GM13977 (cell line): ENCODE data around the gene DMD.
A peak's percentile ranks its signal among the peaks of the same experiment; 100 is the strongest.

Experiments used
- DNase-seq: peaks from one replicate; pipeline ENCODE4 v3.0.0; 2012; ENCODE audit warnings: low spot score
- in situ Hi-C: fragments of 300-500 bp; cut with MboI; formaldehyde crosslinking; loops from one replicate; pipeline ENCODE4 v1.12.0; 2022; ENCODE audit warnings: low sequenced_read_pairs, low pct_unique_long_range_greater_than_20kb, mixed read lengths, inconsistent platforms; ENCODE audit not compliant: unreplicated experiment
- TF ChIP-seq, protein P1 (sequence below): IDR thresholded peaks from 2 replicates; pipeline ENCODE4 v1.5.1; 2012; ENCODE audit warnings: mild to moderate bottlenecking, control low read depth; ENCODE audit not compliant: insufficient read depth; ENCODE audit errors: extremely low read depth, missing control alignments

Gene DMD

DNA sequence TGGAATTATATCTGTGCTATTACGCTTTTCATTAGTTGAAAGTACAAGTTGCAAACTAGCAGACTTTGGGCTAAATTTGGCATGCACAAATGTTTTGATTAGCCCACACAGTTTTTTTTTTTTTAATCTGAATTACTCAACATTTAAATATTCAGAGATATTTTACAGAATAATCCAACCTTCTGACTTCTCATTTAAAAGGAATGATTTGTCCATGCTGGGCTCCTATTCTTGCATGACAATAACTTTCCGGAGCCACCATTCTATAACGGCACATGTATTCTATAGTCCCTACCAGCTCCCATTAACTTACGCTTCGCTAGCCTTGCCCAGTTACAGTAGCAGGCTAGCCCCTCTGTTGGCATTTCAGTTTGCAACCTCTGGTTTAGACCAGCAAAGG is 1920.2 kb downstream of the DMD start:
- in situ Hi-C loops, result loop anchor here (10.0 to 25.0 kb wide), 2 partner anchors 256 to 371 kb away; no protein-coding TSS in a partner anchor
- no peak for DNase-seq
- TF ChIP-seq, protein P1, sequence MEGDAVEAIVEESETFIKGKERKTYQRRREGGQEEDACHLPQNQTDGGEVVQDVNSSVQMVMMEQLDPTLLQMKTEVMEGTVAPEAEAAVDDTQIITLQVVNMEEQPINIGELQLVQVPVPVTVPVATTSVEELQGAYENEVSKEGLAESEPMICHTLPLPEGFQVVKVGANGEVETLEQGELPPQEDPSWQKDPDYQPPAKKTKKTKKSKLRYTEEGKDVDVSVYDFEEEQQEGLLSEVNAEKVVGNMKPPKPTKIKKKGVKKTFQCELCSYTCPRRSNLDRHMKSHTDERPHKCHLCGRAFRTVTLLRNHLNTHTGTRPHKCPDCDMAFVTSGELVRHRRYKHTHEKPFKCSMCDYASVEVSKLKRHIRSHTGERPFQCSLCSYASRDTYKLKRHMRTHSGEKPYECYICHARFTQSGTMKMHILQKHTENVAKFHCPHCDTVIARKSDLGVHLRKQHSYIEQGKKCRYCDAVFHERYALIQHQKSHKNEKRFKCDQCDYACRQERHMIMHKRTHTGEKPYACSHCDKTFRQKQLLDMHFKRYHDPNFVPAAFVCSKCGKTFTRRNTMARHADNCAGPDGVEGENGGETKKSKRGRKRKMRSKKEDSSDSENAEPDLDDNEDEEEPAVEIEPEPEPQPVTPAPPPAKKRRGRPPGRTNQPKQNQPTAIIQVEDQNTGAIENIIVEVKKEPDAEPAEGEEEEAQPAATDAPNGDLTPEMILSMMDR, result no peak

DNA sequence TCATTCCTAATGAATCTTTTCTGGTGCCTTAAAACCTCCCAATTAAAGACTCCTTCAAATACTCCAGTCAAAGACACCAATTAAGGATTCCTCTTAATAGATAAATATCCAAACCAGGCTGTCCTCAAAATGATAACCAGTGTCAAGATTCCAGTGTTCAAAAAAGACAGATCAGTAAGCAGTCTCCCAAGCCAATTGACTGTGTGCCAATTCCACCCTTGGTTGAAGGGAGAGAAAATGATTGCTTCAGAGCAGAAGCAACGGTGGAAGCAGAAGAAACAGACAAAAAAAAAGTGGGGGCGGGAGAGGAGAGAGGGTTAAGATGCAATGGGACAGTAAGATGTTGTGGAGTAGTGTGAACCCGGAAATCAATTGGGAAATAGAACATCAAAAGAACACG is 1923.5 kb downstream of the DMD start:
- no peak for DNase-seq
- in situ Hi-C loops, result loop anchor here (25.0 kb wide), 1 partner anchor 374 kb away; no protein-coding TSS in a partner anchor
- TF ChIP-seq, protein P1, result no peak

DNA sequence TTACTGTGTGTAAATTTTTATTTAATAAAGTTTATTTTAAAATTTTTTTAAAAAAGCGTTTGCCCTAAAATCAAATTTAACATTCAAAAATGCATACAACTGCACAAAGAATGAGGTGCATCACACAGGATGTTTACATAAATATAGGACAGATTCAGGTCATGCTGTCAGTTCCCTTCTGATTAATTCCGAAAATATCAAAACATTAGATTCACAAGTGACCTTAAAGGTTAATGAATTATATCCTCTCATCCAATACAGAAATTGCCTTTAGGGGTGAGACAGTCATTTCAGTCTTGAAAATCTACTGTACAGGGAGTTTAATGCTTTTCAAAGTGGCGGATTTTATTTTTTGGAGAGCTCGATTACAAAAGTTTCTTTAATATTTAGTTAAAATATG is 1930.8 kb downstream of the DMD start:
- in situ Hi-C loops, result loop anchor here (25.0 kb wide), 1 partner anchor 382 kb away; no protein-coding TSS in a partner anchor
- TF ChIP-seq, protein P1, result no peak
- no peak for DNase-seq

DNA sequence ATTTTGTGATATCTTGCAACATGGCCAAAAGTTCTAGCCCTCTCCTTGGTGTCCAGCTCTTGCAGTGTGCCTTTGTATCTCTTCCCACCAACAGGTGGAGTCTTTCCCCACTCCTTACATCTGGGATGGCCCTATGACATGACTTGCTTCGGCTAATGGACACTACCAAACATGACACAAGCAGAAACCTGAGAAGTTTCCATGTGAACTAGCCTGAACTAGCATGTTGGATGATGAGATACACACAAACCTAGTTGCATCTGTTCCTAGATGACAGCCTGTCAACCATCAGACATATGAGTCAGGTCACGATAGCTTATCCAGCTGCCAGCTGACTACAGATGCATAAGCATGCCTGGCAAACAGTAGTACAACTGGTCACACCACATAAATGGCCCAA is 1932.0 kb downstream of the DMD start:
- DNase-seq, result no peak
- in situ Hi-C loops, result loop anchor here (25.0 kb wide), 1 partner anchor 383 kb away; no protein-coding TSS in a partner anchor
- TF ChIP-seq, protein P1, result peak; percentile 30

DNA sequence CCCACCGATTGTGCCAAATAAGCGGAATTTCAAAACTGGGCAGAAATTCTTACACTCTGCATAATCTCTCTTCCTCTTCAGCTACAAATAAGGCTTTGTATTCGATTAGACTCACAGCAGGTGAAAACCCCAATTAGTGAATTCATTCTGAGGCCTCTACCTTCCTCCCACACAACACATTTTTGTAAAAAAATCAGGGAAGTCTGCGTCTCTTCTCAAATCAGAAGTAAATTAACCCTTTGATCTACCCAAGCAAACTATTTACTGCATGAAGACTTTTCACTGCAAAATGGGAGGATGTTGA is 1938.9 kb downstream of the DMD start:
- DNase-seq, result no peak
- in situ Hi-C loops, result no loop called here
- TF ChIP-seq, protein P1, result no peak

DNA sequence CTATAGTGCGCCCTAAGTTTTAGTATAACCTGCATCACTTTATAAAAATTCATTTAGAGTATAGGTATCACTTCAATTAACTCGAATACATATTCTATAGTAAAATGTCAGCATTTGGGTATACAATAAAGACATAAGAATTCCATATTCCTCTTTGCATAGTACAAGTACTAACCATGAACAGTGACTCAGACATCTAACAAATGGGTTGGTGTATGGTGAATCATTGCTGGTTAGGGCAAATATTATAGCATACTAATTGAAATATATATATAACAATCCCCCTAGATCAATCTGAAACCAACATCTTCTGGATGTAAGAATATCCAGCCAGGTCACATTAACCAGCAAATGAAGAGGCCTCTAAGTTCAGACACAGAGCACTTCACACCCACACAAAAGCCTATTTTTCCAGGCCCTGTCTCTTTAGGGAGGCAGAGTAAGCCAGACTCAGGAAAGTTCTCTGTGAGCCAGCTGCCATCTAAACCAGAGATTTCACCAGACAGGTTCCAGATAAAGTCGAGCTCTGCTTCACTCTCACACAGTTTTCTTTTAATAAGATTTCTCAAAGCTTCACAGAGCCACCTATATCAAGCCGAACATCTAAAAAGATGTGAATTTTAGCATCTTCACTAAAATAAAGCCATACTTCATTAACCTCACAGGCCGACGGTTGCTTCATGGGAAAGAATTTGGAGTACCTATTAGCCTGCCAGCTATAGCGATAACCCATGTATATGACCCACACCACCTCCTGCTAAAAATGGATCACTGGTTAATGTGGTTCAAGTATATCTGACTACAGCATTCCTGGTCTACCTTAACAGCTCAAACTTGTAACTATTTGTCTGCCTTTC is 1939.5 kb downstream of the DMD start:
- TF ChIP-seq, protein P1, result no peak
- DNase-seq, result no peak
- in situ Hi-C loops, result no loop called here
